Hypothalamus (tissue), 51 donors: Measurements from ENCODE around the gene PRR19.
"Not testable (repeated sequence)": the region's sequence is repeated elsewhere in the genome, so short reads cannot be mapped to it uniquely, and the experiment has no call there.

Experiments
- DNase-seq, 51 donors: peaks; one replicate each; lab custom pipeline; 2025; lab: John Stamatoyannopoulos, UW

The PRR19 gene

GRCh38 chr19:42317535-42317934, 15.6 kb downstream of the PRR19 start:
- no peak for DNase-seq

- DNase-seq, result peak in 1 of 51 donors; percentile 27
These were observed 20.4 kb downstream of the PRR19 start for GRCh38 chr19:42322305-42322704.

GRCh38 chr19:42323473-42323851, 21.5 kb downstream of the PRR19 start:
- DNase-seq, result no peak

- peak in 1 of 51 donors; percentile 18 for DNase-seq
These were observed 22.1 kb downstream of the PRR19 start for GRCh38 chr19:42323852-42324654.

GRCh38 chr19:42324655-42325307, 22.8 kb downstream of the PRR19 start:
- peak in 1 of 51 donors; percentile 41 for DNase-seq

- peak; percentile 56 to 99 (median 96) for DNase-seq
These were observed 23.5 kb downstream of the PRR19 start, which contains the start of gene MEGF8 for GRCh38 chr19:42325308-42325895. Gene MEGF8 (plus strand): TSS chr19:42325635. CDS start chr19:42326244, 609 bp downstream.

- peak in 3 of 51 donors; percentile 39 to 56 (median 41) for DNase-seq
These were observed 24.2 kb downstream of the PRR19 start for GRCh38 chr19:42325896-42326771.

- DNase-seq, result no peak
These were observed 25.0 kb downstream of the PRR19 start for GRCh38 chr19:42326969-42327368.

GRCh38 chr19:42327381-42327780, 25.4 kb downstream of the PRR19 start:
- no peak for DNase-seq

- DNase-seq, result no peak
These were observed 26.2 kb downstream of the PRR19 start for GRCh38 chr19:42328106-42328505.

- DNase-seq, result no peak
These were observed 26.9 kb downstream of the PRR19 start for GRCh38 chr19:42328854-42329253.

- no peak for DNase-seq
These were observed 28.3 kb downstream of the PRR19 start for GRCh38 chr19:42330241-42330711.

- not testable (repeated sequence) for DNase-seq
These were observed 29.4 kb downstream of the PRR19 start for GRCh38 chr19:42331333-42331732.

- DNase-seq, result no peak
These were observed 30.1 kb downstream of the PRR19 start for GRCh38 chr19:42332059-42332458.

- DNase-seq, result no peak
These were observed 31.1 kb downstream of the PRR19 start for GRCh38 chr19:42333018-42333417.

- DNase-seq, result no peak
These were observed 32.2 kb downstream of the PRR19 start for GRCh38 chr19:42333975-42334696.

- DNase-seq, result no peak
These were observed 32.9 kb downstream of the PRR19 start for GRCh38 chr19:42334697-42335373.

GRCh38 chr19:42335374-42335936, 33.5 kb downstream of the PRR19 start:
- DNase-seq, result no peak

- DNase-seq, result no peak
These were observed 34.0 kb downstream of the PRR19 start for GRCh38 chr19:42335971-42336370.
